NCI-H1930 (cell line): ENCODE data around the gene LRRC57.
"Not testable (repeated sequence)": the region's sequence is repeated elsewhere in the genome, so short reads cannot be mapped to it uniquely, and the experiment has no call there.

Experiments
- DNase-seq, 2 experiments: peaks; one replicate each; lab custom pipeline; 2025; lab: John Stamatoyannopoulos, UW

LRRC57 gene

DNA sequence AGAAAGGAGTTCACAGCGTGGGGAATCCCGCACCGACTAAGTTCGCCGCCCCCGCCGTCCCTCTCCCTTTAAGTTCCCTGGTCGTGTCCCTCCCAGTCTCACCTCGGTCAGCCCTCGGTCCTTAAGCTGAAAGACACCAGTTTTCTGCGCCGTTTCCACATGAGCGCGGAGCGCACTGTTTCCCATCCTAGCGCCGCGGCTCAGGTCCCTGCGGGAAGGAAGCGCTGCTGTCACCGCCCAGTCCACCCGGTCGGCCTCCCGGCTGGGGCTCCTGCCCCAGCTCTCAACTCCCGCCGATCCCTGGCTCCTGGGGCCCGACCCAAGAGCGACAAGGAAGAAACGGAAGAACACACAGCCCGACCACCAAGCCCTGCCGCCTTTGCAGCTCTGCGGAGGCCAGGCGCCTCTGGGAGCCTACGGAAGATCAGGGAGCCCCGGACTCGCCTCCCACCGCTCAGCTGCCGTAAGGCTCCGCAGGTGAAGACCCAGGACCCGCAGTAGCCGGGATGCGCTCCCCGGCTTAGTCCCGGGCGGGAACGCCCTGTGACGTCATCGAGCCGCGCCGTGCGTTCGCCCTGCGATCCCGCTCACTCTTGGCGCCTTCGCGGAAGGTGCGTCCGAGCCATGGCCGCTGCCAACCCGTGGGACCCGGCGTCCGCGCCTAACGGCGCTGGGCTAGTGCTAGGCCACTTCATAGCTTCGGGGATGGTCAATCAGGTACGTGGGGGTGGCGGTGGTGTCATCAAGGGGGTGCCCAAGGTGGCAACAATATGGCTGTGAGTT is at the start of gene LRRC57, which contains the start of gene HAUS2:
LRRC57 (minus strand) TSS at position 545 of the 783 bp plus-strand sequence; CDS start at position 186, 359 bp downstream.
HAUS2 (plus strand) TSS at position 590 of the 783 bp plus-strand sequence; CDS start at position 625, 35 bp downstream.
- DNase-seq: peak; percentile 46 to 75

DNA sequence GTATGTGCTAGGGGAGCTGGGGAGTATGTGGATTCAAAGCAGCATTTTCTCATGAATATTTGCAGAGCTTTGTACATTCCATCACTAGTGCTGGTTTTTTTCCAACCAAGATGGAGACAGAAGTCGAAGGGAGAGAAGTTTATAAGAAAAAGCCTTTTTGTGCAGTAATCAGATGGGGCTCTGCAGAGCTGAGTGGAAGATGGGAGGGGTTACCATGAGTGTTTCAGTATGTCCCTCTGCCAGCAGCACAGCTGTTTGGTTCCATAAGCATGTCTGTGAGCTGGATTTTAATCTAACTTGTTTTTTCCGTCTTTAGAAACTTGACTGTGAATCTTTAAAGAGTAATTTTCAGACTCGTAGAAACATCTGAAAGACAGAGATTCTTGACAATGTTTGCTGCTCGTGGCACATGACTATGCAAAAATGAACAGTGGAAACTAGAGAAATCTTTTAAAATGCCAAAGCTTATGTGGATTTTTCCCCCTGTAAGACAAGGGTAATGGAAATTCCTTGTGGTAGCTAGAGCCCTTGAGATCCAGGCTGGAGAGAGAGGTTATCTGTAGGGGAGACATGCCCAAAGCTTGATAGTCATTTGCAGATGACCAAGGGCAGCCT is 47.1 kb upstream of the LRRC57 start:
- DNase-seq: no peak

DNA sequence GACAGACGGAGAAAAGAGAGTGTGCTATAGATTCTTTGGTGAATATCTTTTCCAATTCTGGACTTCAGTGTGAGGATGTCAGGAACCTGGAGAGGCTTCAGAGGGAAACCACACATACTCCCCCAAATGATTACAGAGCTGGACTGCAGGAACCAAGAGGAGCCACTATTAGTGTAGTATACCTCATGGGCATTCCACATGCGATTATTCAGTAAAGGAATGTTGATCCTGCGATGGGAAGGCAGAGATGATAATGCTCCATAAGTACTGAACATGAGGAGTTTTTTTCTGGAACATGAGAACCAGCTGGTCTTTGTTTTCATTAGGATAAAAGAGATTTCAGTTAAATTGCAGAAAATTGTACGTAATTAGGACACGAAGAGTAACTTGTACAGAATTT is 45.5 kb upstream of the LRRC57 start:
- no peak for DNase-seq

DNA sequence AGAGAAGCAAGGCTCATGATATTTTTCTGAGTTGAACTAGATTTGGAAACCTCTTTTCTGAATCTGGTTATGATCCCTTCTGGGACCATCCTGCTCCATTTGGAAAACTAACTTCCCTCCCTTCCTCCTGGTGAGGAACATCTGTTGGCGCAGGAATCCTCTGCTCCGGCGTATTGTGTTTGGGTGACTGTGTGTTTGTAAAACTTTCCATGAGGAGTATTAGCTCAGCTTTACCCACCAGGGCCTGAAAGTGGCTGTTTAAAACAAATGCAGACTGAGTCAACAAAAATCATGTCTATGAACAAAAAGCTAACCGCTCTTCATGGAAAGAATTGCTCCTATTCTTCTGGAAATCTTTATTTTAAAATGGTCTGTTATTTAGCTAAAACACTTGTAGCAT is 44.5 kb upstream of the LRRC57 start:
- no peak for DNase-seq

DNA sequence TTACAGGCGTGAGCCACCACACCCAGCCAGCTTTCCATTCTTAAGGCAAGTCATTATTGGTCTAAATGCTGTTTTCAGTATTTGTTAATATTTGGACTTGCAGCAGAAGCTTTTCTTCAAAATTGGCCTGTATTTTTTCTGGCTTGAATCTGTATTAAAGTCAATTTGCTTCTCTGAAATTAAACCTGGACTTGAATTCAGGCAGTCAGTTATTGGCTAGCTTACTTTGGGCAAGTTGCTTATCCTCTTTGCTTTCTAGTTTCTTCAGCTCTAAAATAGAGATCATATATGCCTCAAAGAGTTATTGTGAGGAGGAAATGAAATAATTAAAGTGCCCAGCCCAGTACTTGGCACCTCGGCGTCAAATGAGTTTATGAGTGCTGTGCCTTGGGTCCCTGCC is 44.1 kb upstream of the LRRC57 start:
- no peak for DNase-seq

DNA sequence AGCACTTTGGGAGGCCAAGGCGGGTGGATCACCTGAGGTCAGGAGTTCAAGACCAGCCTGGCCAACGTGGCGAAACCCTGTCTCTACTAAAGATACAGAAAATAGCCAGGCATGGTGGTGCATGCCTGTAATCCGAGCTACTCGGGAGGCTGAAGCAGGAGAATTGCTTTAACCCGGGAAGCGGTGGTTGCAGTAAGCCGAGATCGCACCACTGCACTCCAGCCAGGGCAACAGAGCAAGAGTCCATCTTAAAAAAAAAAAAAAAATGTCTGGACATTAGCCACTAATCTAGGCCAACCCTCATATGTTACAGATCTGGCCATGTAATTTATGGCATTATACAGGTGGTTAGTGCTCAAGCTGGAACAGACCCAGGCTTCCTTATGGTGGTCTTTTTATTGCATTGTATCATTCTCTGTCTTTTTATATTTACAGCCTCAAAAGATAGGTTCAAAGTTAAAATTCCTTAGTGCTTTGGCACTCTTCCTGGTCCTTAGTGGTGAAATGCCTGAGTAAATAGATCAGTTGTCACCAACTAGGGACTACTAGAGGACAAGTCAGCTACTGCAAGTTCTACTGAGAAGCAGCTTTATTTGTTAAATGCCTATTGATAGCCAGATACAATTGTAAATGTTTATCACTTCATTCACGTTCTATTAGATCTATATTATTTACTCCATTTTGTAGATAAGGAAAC is 42.8 kb upstream of the LRRC57 start:
- no peak for DNase-seq

GRCh38 chr15:42590619-42591237 is 42.1 kb upstream of the LRRC57 start:
- DNase-seq: no peak

- DNase-seq: no peak
These were observed 35.6 kb upstream of the LRRC57 start for GRCh38 chr15:42584031-42584765.

DNA sequence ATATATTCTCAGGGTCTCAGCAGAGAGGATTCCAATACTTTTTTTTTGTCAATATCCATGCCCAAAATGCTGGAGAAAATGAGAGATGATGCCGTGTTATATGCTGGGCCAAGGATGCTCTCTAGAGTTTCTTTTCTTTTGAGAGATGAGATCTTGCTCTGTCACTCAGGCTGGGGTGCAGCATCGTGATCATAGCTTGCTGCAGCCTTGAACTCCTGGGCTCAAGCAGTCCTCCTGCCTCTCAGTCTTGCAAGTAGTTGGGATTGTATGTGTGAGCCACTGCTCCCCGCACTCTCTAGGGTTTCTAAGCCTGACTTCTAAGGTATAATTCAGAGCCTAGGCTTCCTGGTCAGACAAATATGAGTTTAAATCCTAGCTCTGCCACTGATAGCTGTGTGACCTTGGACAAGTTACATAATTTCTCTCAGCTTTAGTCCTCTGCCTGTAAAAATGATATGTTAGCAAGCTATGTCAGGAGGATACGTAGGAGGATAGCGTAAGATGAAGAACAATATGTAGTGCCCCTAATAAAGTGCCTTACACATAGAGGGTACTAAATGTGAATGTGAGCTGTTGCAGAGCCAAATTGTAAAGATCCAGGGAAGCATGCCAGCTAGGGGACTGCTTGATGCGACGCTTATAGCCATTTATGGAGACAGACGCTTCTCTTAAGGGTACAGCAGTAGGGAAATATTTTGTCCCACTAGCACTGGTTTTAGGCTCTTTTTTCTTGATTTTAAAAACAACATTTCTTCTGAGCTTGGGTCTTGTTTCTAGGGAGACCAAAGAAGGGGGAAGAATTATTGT is 34.2 kb upstream of the LRRC57 start:
- DNase-seq: no peak

- peak; percentile 12 to 22 for DNase-seq
These were observed 32.7 kb upstream of the LRRC57 start for GRCh38 chr15:42581272-42581730.

GRCh38 chr15:42578984-42579537 is 30.5 kb upstream of the LRRC57 start:
- no peak for DNase-seq

GRCh38 chr15:42577514-42578031 is 29.0 kb upstream of the LRRC57 start:
- no peak for DNase-seq

GRCh38 chr15:42576776-42577175 is 28.2 kb upstream of the LRRC57 start:
- DNase-seq: no peak

DNA sequence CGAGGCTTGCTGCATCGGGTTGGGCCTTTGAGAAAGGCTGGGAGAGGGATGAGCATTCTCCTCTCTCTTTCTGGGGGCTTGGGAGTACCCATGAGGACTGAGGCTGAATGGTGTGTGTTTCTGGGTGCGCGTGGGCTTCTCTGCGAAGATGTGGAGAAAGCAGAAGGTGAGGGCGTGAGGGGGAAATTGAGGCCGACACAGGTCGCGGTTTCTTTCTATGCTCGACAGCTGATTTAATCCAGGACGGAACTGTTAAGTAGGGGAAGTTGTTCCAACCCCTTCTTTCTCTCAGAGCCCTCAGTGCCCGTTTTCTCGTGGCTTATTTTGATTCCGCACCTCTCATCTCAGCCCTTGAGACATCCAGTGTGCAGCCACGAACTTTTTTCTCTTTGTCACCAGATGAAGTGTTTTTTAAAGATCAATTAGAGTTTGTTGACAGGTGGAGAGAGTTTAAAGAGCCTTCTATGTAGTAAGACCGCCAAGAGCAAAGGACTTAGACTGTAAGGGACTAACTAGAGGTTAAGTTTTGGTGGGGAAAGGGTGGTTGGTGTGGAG is 27.5 kb upstream of the LRRC57 start:
- no peak for DNase-seq

- peak; percentile 88 to 90 for DNase-seq
These were observed 26.8 kb upstream of the LRRC57 start, which contains the start of gene STARD9 for GRCh38 chr15:42575188-42576039. Gene STARD9, plus strand, starts transcription at chr15:42575606. Its CDS starts 110 bp downstream, at chr15:42575716.

- no peak for DNase-seq
These were observed 10.1 kb upstream of the LRRC57 start for GRCh38 chr15:42558739-42559138.

GRCh38 chr15:42556550-42557207 is 8.1 kb upstream of the LRRC57 start:
- DNase-seq: not testable (repeated sequence)

DNA sequence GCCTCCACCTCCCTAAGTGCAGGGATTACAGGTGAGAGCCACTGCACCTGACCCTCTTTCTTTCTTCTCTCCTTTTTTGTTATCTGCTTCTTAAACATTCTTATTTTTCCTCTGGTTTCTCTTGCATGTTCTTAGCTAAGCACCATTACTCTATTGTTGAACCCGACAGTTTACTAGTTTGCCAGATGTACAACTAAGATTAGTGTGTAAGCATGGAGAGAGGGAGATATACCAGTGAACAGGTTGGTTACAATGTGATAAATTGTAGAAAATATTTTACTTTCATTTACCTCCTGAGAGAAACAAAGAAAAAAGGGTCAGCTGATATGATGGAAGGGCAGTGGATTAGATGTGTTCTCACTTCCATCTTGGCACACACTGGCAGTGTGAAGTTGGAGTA is 5.0 kb upstream of the LRRC57 start:
- no peak for DNase-seq
